HAP-1 (cell line): ENCODE data around the gene PLXNA2.

Experiments used
- DNase-seq, 2 experiments: peaks; one replicate each; pipeline ENCODE4 v3.0.0-alpha.2; 2016 to 2020; ENCODE audit warnings: low spot score in 2 of 2
- H3K27me3 ChIP-seq: fragments of 250-450 bp; sonication (Bioruptor Pico); 2 replicates; pipeline ENCODE4 v1.5.1; 2020; ENCODE audit warnings: low read depth, mild to moderate bottlenecking, moderate library complexity
- H3K36me3 ChIP-seq: fragments of 250-450 bp; sonication (Bioruptor Pico); replicated peaks from 2 replicates; pipeline ENCODE4 v1.5.1; 2020; ENCODE audit warnings: mild to moderate bottlenecking
- H3K4me1 ChIP-seq: fragments of 250-450 bp; sonication (Bioruptor Pico); 2 replicates; pipeline ENCODE4 v1.5.1; 2020; ENCODE audit warnings: mild to moderate bottlenecking
- H3K4me3 ChIP-seq: fragments of 250-450 bp; sonication (Bioruptor Pico); 2 replicates; pipeline ENCODE4 v1.5.1; 2020; ENCODE audit warnings: mild to moderate bottlenecking, moderate library complexity
- H3K9me3 ChIP-seq: fragments of 250-450 bp; sonication (Bioruptor Pico); 2 replicates; pipeline ENCODE4 v1.5.1; 2020; ENCODE audit warnings: mild to moderate bottlenecking, moderate library complexity
- in situ Hi-C: fragments of 300-500 bp; cut with MboI; formaldehyde crosslinking; loops from 3 replicates; pipeline ENCODE4 v1.14.3; 2020; ENCODE audit warnings: low sequenced_read_pairs, inconsistent platforms, mixed read lengths

Gene PLXNA2

GRCh38 chr1:208029381-208030287, 214.6 kb downstream of the PLXNA2 start:
- DNase-seq, result no peak
- Histone ChIP-seq H3K36me3 (no peaks in the 10 kb centered on the region), H3K9me3 (no peaks in the 10 kb centered on the region), H3K4me3 (no peak overlapping the region), H3K27me3 (no peaks in the 10 kb centered on the region), H3K4me1 (no peaks in the 10 kb centered on the region)
- in situ Hi-C loops, result no loop called here

GRCh38 chr1:208028526-208028925, 215.7 kb downstream of the PLXNA2 start:
- Histone ChIP-seq H3K36me3 (no peaks in the 10 kb centered on the region), H3K4me1 (no peaks in the 10 kb centered on the region), H3K27me3 (no peaks in the 10 kb centered on the region), H3K9me3 (no peaks in the 10 kb centered on the region), H3K4me3 (no peak overlapping the region)
- DNase-seq, result no peak
- in situ Hi-C loops, result no loop called here

- H3K4me3 ChIP-seq, result no peak overlapping the region
- no peaks in the 10 kb centered on the region for H3K4me1 ChIP-seq
- no peaks in the 10 kb centered on the region for H3K36me3 ChIP-seq
- H3K9me3 ChIP-seq, result no peaks in the 10 kb centered on the region
- H3K27me3 ChIP-seq, result no peaks in the 10 kb centered on the region
- in situ Hi-C loops, result no loop called here
- no peak for DNase-seq
Measured at GRCh38 chr1:208027861-208028260, 216.3 kb downstream of the PLXNA2 start.

- no peak overlapping the region for H3K4me3 ChIP-seq
- H3K9me3 ChIP-seq, result no peaks in the 10 kb centered on the region
- no peaks in the 10 kb centered on the region for H3K36me3 ChIP-seq
- in situ Hi-C loops, result no loop called here
- H3K27me3 ChIP-seq, result no peaks in the 10 kb centered on the region
- H3K4me1 ChIP-seq, result no peaks in the 10 kb centered on the region
- no peak for DNase-seq
Measured at GRCh38 chr1:208026880-208027438, 217.2 kb downstream of the PLXNA2 start.

- no peaks in the 10 kb centered on the region for H3K4me1 ChIP-seq
- in situ Hi-C loops, result no loop called here
- no peak for DNase-seq
- no peaks in the 10 kb centered on the region for H3K36me3 ChIP-seq
- H3K9me3 ChIP-seq, result no peaks in the 10 kb centered on the region
- no peaks in the 10 kb centered on the region for H3K27me3 ChIP-seq
- H3K4me3 ChIP-seq, result no peak overlapping the region
Measured at GRCh38 chr1:208025031-208025430, 219.2 kb downstream of the PLXNA2 start.

GRCh38 chr1:208024406-208024805, 219.8 kb downstream of the PLXNA2 start:
- no peaks in the 10 kb centered on the region for H3K27me3 ChIP-seq
- no peak for DNase-seq
- H3K4me3 ChIP-seq, result no peak overlapping the region
- in situ Hi-C loops, result loop anchor here (5.0 kb wide), 1 partner anchor 223 kb away; no protein-coding TSS in a partner anchor
- no peaks in the 10 kb centered on the region for H3K9me3 ChIP-seq
- no peaks in the 10 kb centered on the region for H3K36me3 ChIP-seq
- no peaks in the 10 kb centered on the region for H3K4me1 ChIP-seq

GRCh38 chr1:208019257-208019656, 224.9 kb downstream of the PLXNA2 start:
- Histone ChIP-seq H3K4me1 (no peaks in the 10 kb centered on the region), H3K36me3 (no peaks in the 10 kb centered on the region), H3K4me3 (no peak overlapping the region), H3K27me3 (no peaks in the 10 kb centered on the region; the same call in 1 of the 2 replicates), H3K9me3 (no peaks in the 10 kb centered on the region)
- DNase-seq, result no peak
- in situ Hi-C loops, result no loop called here

- Histone ChIP-seq H3K36me3 (no peaks in the 10 kb centered on the region), H3K9me3 (no peaks in the 10 kb centered on the region), H3K4me1 (no peaks in the 10 kb centered on the region), H3K27me3 (no peaks in the 10 kb centered on the region; the same call in 1 of the 2 replicates), H3K4me3 (no peak overlapping the region)
- in situ Hi-C loops, result no loop called here
- no peak for DNase-seq
Measured at GRCh38 chr1:208015255-208015654, 228.9 kb downstream of the PLXNA2 start.

GRCh38 chr1:208013210-208013609, 231.0 kb downstream of the PLXNA2 start:
- H3K9me3 ChIP-seq, result no peaks in the 10 kb centered on the region
- H3K4me3 ChIP-seq, result no peak overlapping the region
- H3K27me3 ChIP-seq, result no peaks in the 10 kb centered on the region; the same call in 1 of the 2 replicates
- no peaks in the 10 kb centered on the region for H3K4me1 ChIP-seq
- no peak for DNase-seq
- in situ Hi-C loops, result no loop called here
- H3K36me3 ChIP-seq, result no peaks in the 10 kb centered on the region

GRCh38 chr1:208012721-208013120, 231.5 kb downstream of the PLXNA2 start:
- Histone ChIP-seq H3K4me1 (no peaks in the 10 kb centered on the region), H3K4me3 (no peak overlapping the region), H3K36me3 (no peaks in the 10 kb centered on the region), H3K27me3 (no peaks in the 10 kb centered on the region; the same call in 1 of the 2 replicates), H3K9me3 (no peaks in the 10 kb centered on the region)
- no peak for DNase-seq
- in situ Hi-C loops, result no loop called here

GRCh38 chr1:208010487-208011071, 233.6 kb downstream of the PLXNA2 start:
- in situ Hi-C loops, result no loop called here
- H3K9me3 ChIP-seq, result no peaks in the 10 kb centered on the region
- no peak for DNase-seq
- no peaks in the 10 kb centered on the region for H3K27me3 ChIP-seq
- H3K4me1 ChIP-seq, result no peaks in the 10 kb centered on the region
- no peaks in the 10 kb centered on the region for H3K36me3 ChIP-seq
- H3K4me3 ChIP-seq, result no peak overlapping the region

- Histone ChIP-seq H3K9me3 (no peaks in the 10 kb centered on the region), H3K27me3 (no peaks in the 10 kb centered on the region), H3K4me1 (no peaks in the 10 kb centered on the region), H3K36me3 (no peaks in the 10 kb centered on the region), H3K4me3 (no peak overlapping the region)
- in situ Hi-C loops, result no loop called here
- DNase-seq, result no peak
Measured at GRCh38 chr1:208009706-208010444, 234.3 kb downstream of the PLXNA2 start.

- in situ Hi-C loops, result no loop called here
Measured at GRCh38 chr1:208009303-208009702, 234.9 kb downstream of the PLXNA2 start.

More at GRCh38 chr1:208009303-208009702, 234.9 kb downstream of the PLXNA2 start:
- DNase-seq, result no peak
- H3K4me3 ChIP-seq, result no peak overlapping the region
- no peaks in the 10 kb centered on the region for H3K9me3 ChIP-seq
- H3K4me1 ChIP-seq, result no peaks in the 10 kb centered on the region
- no peaks in the 10 kb centered on the region for H3K36me3 ChIP-seq
- H3K27me3 ChIP-seq, result no peaks in the 10 kb centered on the region
